DND-41 (cell line): ENCODE results near the gene DDX50.
A peak's percentile ranks its signal among the peaks of the same experiment; 100 is the strongest.

Experiments
- ATAC-seq: fragments of 200-7000 bp; cut with Tn5 transposase; 3 replicates; pipeline ENCODE4 v1.9.1; 2021; ENCODE audit warnings: low read depth; ENCODE audit not compliant: insufficient read depth
- DNase-seq: peaks from one replicate; pipeline ENCODE4 v3.0.0-alpha.2; 2020
- H2AFZ ChIP-seq: 2 replicates; pipeline ENCODE4 v1.6.0; 2012; ENCODE audit warnings: low read depth, low read length
- H3K27ac ChIP-seq: 2 replicates; pipeline ENCODE4 v1.5.1; 2012; ENCODE audit warnings: low read length, inconsistent platforms
- H3K27me3 ChIP-seq: fragments of 200-600 bp; sonication (generic); 2 replicates; pipeline ENCODE4 v1.6.0; 2012; ENCODE audit warnings: low read length, mild to moderate bottlenecking, inconsistent platforms; ENCODE audit not compliant: insufficient read depth, poor library complexity
- H3K36me3 ChIP-seq: 2 replicates; pipeline ENCODE4 v1.5.1; 2012; ENCODE audit warnings: low read length, inconsistent platforms; ENCODE audit not compliant: insufficient read depth
- H3K4me1 ChIP-seq: 2 replicates; pipeline ENCODE4 v1.5.1; 2012; ENCODE audit warnings: mild to moderate bottlenecking, low read length; ENCODE audit not compliant: insufficient read depth
- H3K4me2 ChIP-seq: 2 replicates; pipeline ENCODE4 v1.6.0; 2012; ENCODE audit warnings: mild to moderate bottlenecking, moderate library complexity, low read length, inconsistent platforms; ENCODE audit not compliant: insufficient read depth
- H3K4me3 ChIP-seq, 2 experiments: fragments of 200-600 bp in 1 of 2; shearing (Covaris generic) in 1 of 2; 2 replicates each; pipeline ENCODE4 v1.5.1; 2012 to 2016; ENCODE audit warnings: inconsistent platforms in 2 of 2, low read length in 2 of 2, mild to moderate bottlenecking in 2 of 2, low read depth in 1 of 2, moderate library complexity in 1 of 2
- H3K79me2 ChIP-seq: 2 replicates; pipeline ENCODE4 v1.6.0; 2012; ENCODE audit warnings: low read length, inconsistent platforms; ENCODE audit not compliant: insufficient read depth
- H3K9ac ChIP-seq: 2 replicates; pipeline ENCODE4 v1.6.0; 2012; ENCODE audit warnings: low read depth, mild to moderate bottlenecking, inconsistent platforms, low read length, moderate library complexity
- H3K9me3 ChIP-seq: 2 replicates; pipeline ENCODE4 v1.5.1; 2012; ENCODE audit warnings: low read length, moderate library complexity, mild to moderate bottlenecking, inconsistent platforms; ENCODE audit not compliant: insufficient read depth, severe bottlenecking
- H4K20me1 ChIP-seq: 2 replicates; pipeline ENCODE4 v1.6.0; 2012; ENCODE audit warnings: low read length; ENCODE audit not compliant: insufficient read depth
- EZH2 ChIP-seq: IDR thresholded peaks from 3 replicates; pipeline ENCODE4 v1.6.1; 2012; ENCODE audit warnings: borderline replicate concordance, low read depth, mild to moderate bottlenecking, moderate library complexity, low read length, inconsistent platforms; ENCODE audit not compliant: severe bottlenecking
- TF ChIP-seq, protein P1 (sequence below): IDR thresholded peaks from 2 replicates; pipeline ENCODE4 v1.5.1; 2012; ENCODE audit warnings: borderline replicate concordance, low read length, moderate library complexity, mild to moderate bottlenecking; ENCODE audit not compliant: poor library complexity, severe bottlenecking; ENCODE audit errors: extremely low read depth

DDX50 gene

DNA sequence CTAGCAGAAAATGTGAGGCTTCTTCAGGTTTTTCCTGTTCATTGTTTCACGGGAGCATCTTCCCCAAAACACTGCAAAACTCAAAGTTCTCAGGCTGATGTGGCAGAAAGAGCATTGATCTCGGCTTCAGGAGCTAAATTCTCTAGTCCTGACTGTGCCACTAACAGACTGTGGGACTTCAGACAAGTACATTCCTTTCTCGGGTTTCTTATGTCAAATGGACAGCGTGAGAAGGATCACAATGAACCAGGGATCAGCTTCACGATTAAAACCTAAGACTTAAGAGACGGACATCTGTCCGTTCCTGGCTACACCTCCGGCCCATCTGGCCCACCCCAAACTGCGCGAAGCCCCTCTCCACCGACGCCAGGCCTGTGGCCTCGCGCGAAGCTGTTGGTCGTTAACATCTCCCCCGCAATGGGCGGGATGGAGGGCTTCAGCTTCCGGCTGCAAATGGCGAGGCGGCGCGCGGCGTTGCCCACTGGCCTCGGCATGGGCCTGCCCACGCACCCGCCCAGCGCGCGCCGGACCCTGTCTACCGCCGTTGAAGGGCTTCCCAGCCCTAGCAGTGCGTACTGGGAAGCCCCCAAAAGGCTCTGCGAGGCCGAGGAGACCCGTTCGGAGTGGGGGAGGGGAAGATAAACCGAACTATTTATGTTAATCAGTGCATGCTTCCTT lies 549 bp upstream of the DDX50 start:
- peak overlapping the region; percentile 75 for H2AFZ ChIP-seq
- H4K20me1 ChIP-seq = peaks cover 3% of the 10 kb centered on the region; the same call in 1 of the 2 replicates
- H3K36me3 ChIP-seq = peaks cover 3% of the 10 kb centered on the region; the same call in 1 of the 2 replicates
- H3K9ac ChIP-seq = peak overlapping the region; percentile 93
- peak overlapping the region; percentile 94 for H3K27ac ChIP-seq
- peak overlapping the region; percentile 26 to 69; a peak in 3 of 4 replicates for H3K4me3 ChIP-seq
- TF ChIP-seq, protein P1, sequence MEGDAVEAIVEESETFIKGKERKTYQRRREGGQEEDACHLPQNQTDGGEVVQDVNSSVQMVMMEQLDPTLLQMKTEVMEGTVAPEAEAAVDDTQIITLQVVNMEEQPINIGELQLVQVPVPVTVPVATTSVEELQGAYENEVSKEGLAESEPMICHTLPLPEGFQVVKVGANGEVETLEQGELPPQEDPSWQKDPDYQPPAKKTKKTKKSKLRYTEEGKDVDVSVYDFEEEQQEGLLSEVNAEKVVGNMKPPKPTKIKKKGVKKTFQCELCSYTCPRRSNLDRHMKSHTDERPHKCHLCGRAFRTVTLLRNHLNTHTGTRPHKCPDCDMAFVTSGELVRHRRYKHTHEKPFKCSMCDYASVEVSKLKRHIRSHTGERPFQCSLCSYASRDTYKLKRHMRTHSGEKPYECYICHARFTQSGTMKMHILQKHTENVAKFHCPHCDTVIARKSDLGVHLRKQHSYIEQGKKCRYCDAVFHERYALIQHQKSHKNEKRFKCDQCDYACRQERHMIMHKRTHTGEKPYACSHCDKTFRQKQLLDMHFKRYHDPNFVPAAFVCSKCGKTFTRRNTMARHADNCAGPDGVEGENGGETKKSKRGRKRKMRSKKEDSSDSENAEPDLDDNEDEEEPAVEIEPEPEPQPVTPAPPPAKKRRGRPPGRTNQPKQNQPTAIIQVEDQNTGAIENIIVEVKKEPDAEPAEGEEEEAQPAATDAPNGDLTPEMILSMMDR = no peak
- TF ChIP-seq EZH2 = no peak
- H3K27me3 ChIP-seq = no peaks in the 10 kb centered on the region
- DNase-seq = no peak
- H3K9me3 ChIP-seq = no peaks in the 10 kb centered on the region
- ATAC-seq = peak; percentile 66
- H3K79me2 ChIP-seq = peaks cover 45% of the 10 kb centered on the region
- peak overlapping the region; percentile 76 for H3K4me2 ChIP-seq
- H3K4me1 ChIP-seq = peaks cover 38% of the 10 kb centered on the region

DNA sequence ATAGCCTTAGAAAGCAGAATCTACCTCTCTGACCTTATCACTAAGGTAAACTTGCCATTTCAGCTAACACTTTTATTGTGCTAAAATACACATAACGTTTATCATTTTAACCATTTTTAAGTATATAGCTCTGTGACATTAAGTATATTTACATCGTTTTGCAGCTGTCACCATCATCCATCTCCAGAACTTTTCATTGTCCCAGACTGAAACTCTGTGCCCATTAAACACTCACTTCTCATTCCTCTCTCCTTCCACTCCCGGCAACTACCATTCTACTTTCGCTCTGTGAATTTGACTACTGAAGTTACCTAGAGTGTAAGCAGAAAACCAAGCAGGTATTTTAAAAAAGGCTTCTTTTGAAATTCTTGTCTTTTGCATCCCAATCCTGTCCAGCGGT lies 1.3 kb downstream of the DDX50 start:
- TF ChIP-seq, protein P1 = no peak
- no peak for TF ChIP-seq EZH2
- peaks cover 8% of the 10 kb centered on the region; the same call in 1 of the 2 replicates for H4K20me1 ChIP-seq
- ATAC-seq = no peak
- peaks cover 61% of the 10 kb centered on the region for H3K79me2 ChIP-seq
- H3K9ac ChIP-seq = peak overlapping the region; percentile 93
- H3K36me3 ChIP-seq = peaks cover 18% of the 10 kb centered on the region
- peak overlapping the region; percentile 56 to 69; a peak in 3 of 4 replicates for H3K4me3 ChIP-seq
- no peak overlapping the region for H3K27ac ChIP-seq
- no peak overlapping the region for H2AFZ ChIP-seq
- no peak for DNase-seq
- H3K9me3 ChIP-seq = no peaks in the 10 kb centered on the region
- H3K27me3 ChIP-seq = no peaks in the 10 kb centered on the region
- H3K4me1 ChIP-seq = peaks cover 38% of the 10 kb centered on the region
- peak overlapping the region; percentile 76 for H3K4me2 ChIP-seq

DNA sequence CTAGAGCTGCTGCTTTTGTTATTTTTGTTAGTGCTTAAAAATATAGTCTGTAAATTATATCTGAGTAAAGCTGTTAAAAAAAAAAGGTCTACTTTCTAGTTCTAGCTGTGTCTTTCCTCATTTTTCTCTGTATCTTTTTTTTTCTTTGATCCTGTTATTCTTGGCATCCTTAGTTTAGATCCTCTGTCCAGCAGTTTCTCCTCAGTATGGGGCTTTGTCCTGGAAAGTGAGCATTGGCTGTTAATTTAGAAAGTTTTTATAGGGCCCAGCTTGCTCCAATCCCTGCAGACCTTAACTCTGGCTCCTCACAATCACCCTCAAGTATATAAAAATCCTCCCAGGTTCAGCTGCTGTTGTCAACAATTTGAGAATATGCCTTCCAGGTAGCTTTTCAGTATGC lies 23.5 kb downstream of the DDX50 start:
- no peak for TF ChIP-seq EZH2
- TF ChIP-seq, protein P1 = no peak
- Histone ChIP-seq H3K36me3 (peaks cover 83% of the 10 kb centered on the region), H3K9ac (no peak overlapping the region), H3K27ac (no peak overlapping the region), H3K4me2 (no peak overlapping the region), H3K9me3 (no peaks in the 10 kb centered on the region), H3K79me2 (peaks cover 72% of the 10 kb centered on the region), H4K20me1 (peaks cover 6% of the 10 kb centered on the region; the same call in 1 of the 2 replicates), H3K4me3 (no peak overlapping the region), H3K4me1 (no peaks in the 10 kb centered on the region), H2AFZ (no peak overlapping the region), H3K27me3 (no peaks in the 10 kb centered on the region)
- DNase-seq (no peak), ATAC-seq (no peak)
